Astrocyte of the cerebellum (primary cell): Measurements from ENCODE around the gene TRIM63.

ENCODE experiments used
- DNase-seq: peaks from one replicate; pipeline ENCODE4 v3.0.0-alpha.2; 2011; ENCODE audit warnings: low read depth
- H3K4me3 ChIP-seq: 2 replicates; pipeline ENCODE4 v1.5.1; 2011; ENCODE audit warnings: mild to moderate bottlenecking, low read depth, low read length, moderate library complexity
- in situ Hi-C: cut with HindIII; loops from 2 replicates; pipeline ENCODE4 v1.10.0; 2017; ENCODE audit warnings: low sequenced_read_pairs
- TF ChIP-seq, protein P1 (sequence below): IDR thresholded peaks from 2 replicates; pipeline ENCODE4 v1.5.1; 2012; ENCODE audit warnings: low read length, low read depth, moderate library complexity, mild to moderate bottlenecking; ENCODE audit errors: missing control alignments

Gene TRIM63

DNA sequence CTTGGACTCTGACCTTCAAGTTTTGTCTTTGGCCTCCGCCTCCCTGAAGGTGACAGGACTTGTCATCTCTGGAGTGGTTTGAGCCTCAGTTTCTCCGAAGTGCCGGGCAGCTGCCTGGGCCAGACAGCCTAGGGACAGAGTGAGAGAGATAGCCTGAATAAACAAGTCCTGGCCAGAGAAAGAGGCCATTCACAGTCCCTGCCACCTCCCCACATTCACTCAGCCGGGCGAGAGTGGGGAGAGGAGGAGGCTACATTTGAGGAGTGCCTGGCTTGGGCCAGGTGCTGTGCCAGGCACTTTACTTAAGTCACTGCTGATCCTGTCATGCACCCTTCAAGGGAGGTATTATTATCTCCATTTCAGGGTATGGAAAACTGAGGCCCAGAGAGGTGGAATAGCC lies 42.4 kb downstream of the TRIM63 start:
- H3K4me3 ChIP-seq = no peak overlapping the region
- in situ Hi-C loops = no loop called here
- DNase-seq = no peak
- TF ChIP-seq, protein P1, sequence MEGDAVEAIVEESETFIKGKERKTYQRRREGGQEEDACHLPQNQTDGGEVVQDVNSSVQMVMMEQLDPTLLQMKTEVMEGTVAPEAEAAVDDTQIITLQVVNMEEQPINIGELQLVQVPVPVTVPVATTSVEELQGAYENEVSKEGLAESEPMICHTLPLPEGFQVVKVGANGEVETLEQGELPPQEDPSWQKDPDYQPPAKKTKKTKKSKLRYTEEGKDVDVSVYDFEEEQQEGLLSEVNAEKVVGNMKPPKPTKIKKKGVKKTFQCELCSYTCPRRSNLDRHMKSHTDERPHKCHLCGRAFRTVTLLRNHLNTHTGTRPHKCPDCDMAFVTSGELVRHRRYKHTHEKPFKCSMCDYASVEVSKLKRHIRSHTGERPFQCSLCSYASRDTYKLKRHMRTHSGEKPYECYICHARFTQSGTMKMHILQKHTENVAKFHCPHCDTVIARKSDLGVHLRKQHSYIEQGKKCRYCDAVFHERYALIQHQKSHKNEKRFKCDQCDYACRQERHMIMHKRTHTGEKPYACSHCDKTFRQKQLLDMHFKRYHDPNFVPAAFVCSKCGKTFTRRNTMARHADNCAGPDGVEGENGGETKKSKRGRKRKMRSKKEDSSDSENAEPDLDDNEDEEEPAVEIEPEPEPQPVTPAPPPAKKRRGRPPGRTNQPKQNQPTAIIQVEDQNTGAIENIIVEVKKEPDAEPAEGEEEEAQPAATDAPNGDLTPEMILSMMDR = no peak

DNA sequence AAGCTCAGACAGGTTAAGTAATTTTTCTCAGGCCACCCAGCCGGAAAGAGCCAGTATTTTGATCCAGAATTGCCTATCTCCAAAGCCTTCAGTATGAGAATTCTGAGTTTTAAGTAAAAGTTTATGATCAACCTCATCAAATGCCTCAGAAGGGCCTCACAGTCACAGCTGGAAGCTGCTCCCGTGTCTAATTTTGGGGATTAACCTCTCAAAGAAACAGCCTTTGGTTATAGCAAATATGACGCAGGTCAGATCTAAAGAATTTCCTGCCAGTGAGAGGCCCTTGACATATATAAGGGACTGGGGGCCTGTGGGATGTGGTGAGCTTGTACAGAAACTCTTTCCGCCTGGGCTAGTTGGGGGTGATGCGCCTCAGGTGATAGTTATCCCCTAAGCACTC lies 43.6 kb downstream of the TRIM63 start:
- TF ChIP-seq, protein P1 = no peak
- H3K4me3 ChIP-seq = no peak overlapping the region
- in situ Hi-C loops = no loop called here
- no peak for DNase-seq

DNA sequence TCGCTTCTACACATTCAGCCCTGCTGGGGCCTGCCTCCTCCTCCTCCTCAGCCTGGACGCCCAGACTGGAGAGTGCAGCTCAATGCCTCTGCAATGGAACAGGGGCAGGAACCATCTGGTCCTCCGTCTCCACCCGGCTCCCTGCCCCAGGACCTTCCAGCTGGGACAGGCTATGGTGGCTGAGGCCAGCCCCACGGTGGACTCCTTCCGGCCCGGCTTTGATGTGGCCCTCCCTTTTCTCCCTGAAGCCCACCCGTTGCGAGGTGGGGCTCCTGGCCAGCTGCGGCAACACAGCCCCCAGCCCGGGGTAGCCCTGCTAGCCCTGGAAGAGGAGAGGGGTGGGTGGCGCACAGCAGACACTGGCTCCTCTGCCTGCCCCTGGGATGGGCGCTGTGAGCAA lies 44.4 kb downstream of the TRIM63 start:
- H3K4me3 ChIP-seq = no peak overlapping the region
- TF ChIP-seq, protein P1 = no peak
- DNase-seq = no peak
- in situ Hi-C loops = no loop called here

DNA sequence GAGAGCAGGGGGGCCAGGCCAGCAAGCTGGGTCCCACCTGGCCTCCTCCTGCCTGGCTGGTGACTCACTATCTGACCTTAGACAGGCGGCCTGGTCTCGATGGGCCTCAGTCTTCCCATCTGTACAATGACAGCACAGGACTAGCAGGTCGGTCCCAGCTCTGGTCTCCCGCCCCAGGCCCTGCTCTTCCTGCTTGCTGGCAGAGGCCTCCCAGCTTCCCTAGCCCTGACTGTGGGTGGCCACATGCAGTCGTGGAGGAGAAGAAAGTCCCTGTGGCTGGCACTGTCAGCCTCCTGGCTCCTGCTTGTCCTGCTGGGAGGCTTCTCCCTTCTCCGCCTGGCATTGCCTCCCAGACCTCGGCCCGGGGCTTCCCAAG lies 45.0 kb downstream of the TRIM63 start:
- TF ChIP-seq, protein P1 = no peak
- DNase-seq = no peak
- in situ Hi-C loops = no loop called here
- no peak overlapping the region for H3K4me3 ChIP-seq

DNA sequence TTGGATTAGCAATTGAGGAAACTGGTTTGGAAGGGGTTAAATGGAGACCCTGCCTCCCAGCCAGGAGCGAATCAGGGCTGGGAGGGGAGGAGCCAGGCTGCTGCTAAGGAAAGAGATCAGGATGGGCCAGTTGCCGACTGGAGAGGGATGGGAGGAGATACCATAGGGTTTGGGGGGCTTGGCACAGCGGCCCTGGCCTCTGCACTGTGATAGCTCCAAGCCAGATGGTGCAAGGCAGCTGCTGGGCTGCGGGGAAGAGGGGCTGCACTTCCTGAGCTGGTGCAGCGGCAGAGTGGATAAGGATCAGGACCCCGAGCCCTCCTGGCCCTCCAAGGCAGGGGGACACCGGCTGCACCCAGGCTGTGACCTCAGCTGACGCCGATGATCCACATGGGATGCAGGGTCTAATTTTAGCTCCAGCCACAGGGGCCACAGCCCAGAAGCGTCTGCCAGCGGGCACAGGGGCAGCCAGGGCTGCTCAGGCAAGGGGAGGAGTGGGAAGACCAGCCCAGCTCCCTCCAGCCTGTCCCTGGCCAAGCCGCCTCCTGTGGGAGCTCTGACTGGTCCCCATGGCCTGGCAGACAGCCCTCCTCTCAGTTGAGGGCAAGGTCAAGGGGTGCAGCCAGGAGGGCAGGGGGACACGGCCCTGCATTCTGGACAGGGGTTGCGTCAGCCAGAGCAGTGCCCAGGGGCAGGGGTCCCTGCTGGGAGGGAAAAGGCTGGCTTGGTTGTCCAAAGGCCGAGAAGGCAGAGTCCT lies 45.6 kb downstream of the TRIM63 start, which contains the start of gene EXTL1:
TSS of gene EXTL1 (plus strand) at position 129 of the 757 bp plus-strand sequence. CDS start 872 bp downstream, outside the sequence.
- no peak for DNase-seq
- TF ChIP-seq, protein P1 = no peak
- in situ Hi-C loops = no loop called here
- H3K4me3 ChIP-seq = peak within 1 kb of the TSS; percentile 39

DNA sequence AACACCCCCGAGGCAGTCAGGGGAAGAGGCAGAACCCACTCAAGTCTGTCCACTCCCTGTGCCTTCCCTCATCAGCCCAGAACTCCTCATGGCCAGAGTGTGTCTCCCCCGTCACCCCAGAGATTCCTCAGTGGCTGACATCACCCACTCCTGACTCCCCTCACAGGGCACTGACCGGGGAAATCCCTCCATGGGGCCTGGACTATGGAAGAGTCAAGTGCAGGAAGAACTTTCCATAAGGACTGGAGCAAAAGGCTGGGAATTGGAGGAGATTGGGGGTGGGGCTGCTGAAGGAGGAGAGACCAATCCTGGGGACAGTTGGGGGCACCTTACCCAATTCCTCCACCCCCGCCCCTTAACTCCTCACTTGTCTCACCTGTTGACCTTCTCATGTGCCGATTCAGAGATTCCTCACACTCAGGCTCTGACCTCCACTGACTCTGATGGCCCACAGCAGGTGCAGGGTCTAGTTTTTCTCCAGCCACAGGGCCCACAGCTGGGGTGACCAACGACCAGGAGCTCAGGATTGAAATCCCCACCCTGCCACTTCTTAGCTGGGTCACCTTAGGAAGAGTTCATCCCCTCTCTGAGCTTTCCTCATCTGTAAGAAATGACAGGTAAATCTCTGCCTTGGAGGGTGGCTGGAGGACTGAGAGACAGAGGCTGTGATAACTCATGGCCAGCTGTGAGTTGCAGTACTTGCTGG lies 46.3 kb downstream of the TRIM63 start:
- no peak overlapping the region for H3K4me3 ChIP-seq
- in situ Hi-C loops = no loop called here
- no peak for DNase-seq
- TF ChIP-seq, protein P1 = no peak
